K562 (cell line): ENCODE data around the gene PNMA5. TPM values are rescaled to one million over a fixed set of nuclear protein-coding genes. Genes with fewer than 3 reads are reported as not detected.

Experiments used
- BHLHE40 ChIP-seq: IDR thresholded peaks from 2 replicates; pipeline ENCODE4 v1.6.1; 2011; ENCODE audit warnings: low read length, improper control_type of control experiment
- CBFB ChIP-seq: sonication (generic); formaldehyde crosslinking; IDR thresholded peaks from 2 replicates; pipeline ENCODE4 v1.4.0; 2020; ENCODE audit warnings: mild to moderate bottlenecking, missing genetic modification reagents
- ESRRA ChIP-seq: fragments of 450-650 bp; IDR thresholded peaks from 2 replicates; pipeline ENCODE4 v1.6.1; 2014; ENCODE audit warnings: low read depth, mild to moderate bottlenecking, moderate library complexity, borderline replicate concordance
- FOXP4 ChIP-seq: sonication (generic); formaldehyde crosslinking; IDR thresholded peaks from 2 replicates; pipeline ENCODE4 v1.8.0; 2022; ENCODE audit warnings: mild to moderate bottlenecking, missing genetic modification reagents, borderline replicate concordance
- GATAD2B ChIP-seq: fragments of 450-650 bp; IDR thresholded peaks from 2 replicates; pipeline ENCODE4 v1.6.1; 2017; ENCODE audit warnings: mild to moderate bottlenecking, borderline replicate concordance
- HNRNPK ChIP-seq: fragments of 200-400 bp; formaldehyde crosslinking; IDR thresholded peaks from one replicate; pipeline ENCODE4 v1.6.1; 2018; ENCODE audit warnings: mild to moderate bottlenecking, low read depth, low read length; ENCODE audit not compliant: poor library complexity, severe bottlenecking
- MTF1 ChIP-seq: fragments of 250-450 bp; sonication (Bioruptor Pico); IDR thresholded peaks from 2 replicates; pipeline ENCODE4 v1.9.0; 2021; ENCODE audit warnings: moderate library complexity, mild to moderate bottlenecking, inconsistent platforms, borderline replicate concordance
- NCOA4 ChIP-seq: fragments of 450-650 bp; IDR thresholded peaks from 2 replicates; pipeline ENCODE4 v1.6.1; 2018; ENCODE audit warnings: mild to moderate bottlenecking; ENCODE audit not compliant: partially characterized antibody
- NFIC ChIP-seq: fragments of 450-650 bp; IDR thresholded peaks from 2 replicates; pipeline ENCODE4 v1.6.1; 2017; ENCODE audit warnings: mild to moderate bottlenecking, inconsistent platforms
- NR0B1 ChIP-seq: fragments of 450-650 bp; IDR thresholded peaks from one replicate; pipeline ENCODE4 v1.6.1; 2018; ENCODE audit warnings: mild to moderate bottlenecking, moderate library complexity; ENCODE audit not compliant: partially characterized antibody
- PHB ChIP-seq: fragments of 250-450 bp; sonication (Bioruptor Pico); IDR thresholded peaks from 2 replicates; pipeline ENCODE4 v1.5.0; 2021
- RBM15 ChIP-seq: fragments of 200-400 bp; formaldehyde crosslinking; IDR thresholded peaks from 2 replicates; pipeline ENCODE4 v1.6.1; 2018; ENCODE audit warnings: mild to moderate bottlenecking, low read length, moderate library complexity; ENCODE audit not compliant: insufficient read depth
- RBM22 ChIP-seq: fragments of 200-400 bp; formaldehyde crosslinking; IDR thresholded peaks from 2 replicates; pipeline ENCODE4 v1.6.1; 2018; ENCODE audit warnings: low read length, low read depth; ENCODE audit not compliant: poor library complexity, severe bottlenecking
- SRF ChIP-seq, 2 experiments: fragments of 250-450, 450-650 bp in 1 of 2; sonication (Bioruptor Pico) in 1 of 2; sonication (generic) in 1 of 2; formaldehyde crosslinking; IDR thresholded peaks; 2 replicates each; pipeline versions ENCODE4 v1.5.0 to v1.5.1; 2020 to 2022; ENCODE audit warnings: mild to moderate bottlenecking in 1 of 2, missing genetic modification reagents in 1 of 2
- USF1 ChIP-seq: sonication (generic); formaldehyde crosslinking; IDR thresholded peaks from 2 replicates; pipeline ENCODE4 v1.9.0; 2022; ENCODE audit warnings: mild to moderate bottlenecking, missing genetic modification reagents
- YBX1 ChIP-seq: fragments of 450-650 bp; IDR thresholded peaks from 2 replicates; pipeline ENCODE4 v1.7.1; 2016; ENCODE audit warnings: mild to moderate bottlenecking
- ZKSCAN8 ChIP-seq: fragments of 200-800 bp; sonication (Bioruptor generic); IDR thresholded peaks from 2 replicates; pipeline ENCODE4 v1.6.1; 2016; ENCODE audit warnings: missing genetic modification characterization, missing compliant biosample characterization
- ZNF311 ChIP-seq: fragments of 250-450 bp; sonication (Bioruptor Pico); IDR thresholded peaks from 2 replicates; pipeline ENCODE4 v1.4.0; 2020; ENCODE audit warnings: mild to moderate bottlenecking, moderate library complexity
- ZNF384 ChIP-seq: IDR thresholded peaks from 2 replicates; pipeline ENCODE4 v1.6.1; 2012; ENCODE audit warnings: low read depth, low read length, improper control_type of control experiment
- ZNF511 ChIP-seq: sonication (generic); formaldehyde crosslinking; IDR thresholded peaks from 2 replicates; pipeline ENCODE4 v1.8.0; 2022; ENCODE audit warnings: mild to moderate bottlenecking, missing genetic modification reagents
- ZNF639 ChIP-seq, 2 experiments: fragments of 200-800 bp in 1 of 2; sonication (Bioruptor generic) in 1 of 2; sonication (generic) in 1 of 2; formaldehyde crosslinking in 1 of 2; IDR thresholded peaks in 1 of 2; conservative IDR thresholded peaks in 1 of 2; 2 replicates each; pipeline versions ENCODE4 v1.5.0 to v1.6.1; 2016 to 2020; ENCODE audit warnings: missing compliant biosample characterization in 1 of 2, missing genetic modification characterization in 1 of 2, missing genetic modification reagents in 1 of 2
- polyA plus RNA-seq, 8 experiments: library from polyadenylated mRNA; depleted of rRNA in 4 of 8; stranded (reverse) in 5 of 8; unstranded in 3 of 8; fragments of >200 nt; fragmentation: Nextera tagmentation in 2 of 8; fragmentation: Illumina TruSeq in 1 of 8; extraction: Ambion mirVana in 2 of 8; extraction: Trizol in 1 of 8; gene quantifications; 2 replicates each; pipeline versions ENCODE4 v1.2.1 to v1.2.3, GENCODE V29; 2011 to 2014; ENCODE audit warnings: inconsistent platforms in 1 of 8, missing spikeins in 1 of 8
- total RNA-seq, 7 experiments: library from RNA; depleted of rRNA in 6 of 7; stranded (reverse); fragments of >200 nt in 6 of 7; fragmentation: Illumina TruSeq in 2 of 7; extraction: Trizol in 2 of 7; gene quantifications; 2 replicates each; pipeline versions ENCODE4 v1.2.1 to v1.2.3, GENCODE V29; 2011 to 2021; ENCODE audit warnings: low replicate concordance in 1 of 7

Gene PNMA5
- total and polyA plus RNA-seq, 9 of the 15 experiments (the other 6 are each of a cell fraction or from before 2014, with no cell fraction given), result 0.03 to 0.20 (median 0.07) TPM; not detected in 3

- TF ChIP-seq FOXP4 (CRISPR knock-in tag), result peak; percentile 34; the same call in 1 of the 2 replicates
- TF ChIP-seq RBM15, result no peak
- 0 out of 2 replicates have a peak, but pooled peaks have one; percentile 37 for TF ChIP-seq ESRRA
- TF ChIP-seq ZNF384, result no peak
- peak in 1 of 2 experiments; percentile 87; a peak in 2 of 4 replicates for TF ChIP-seq ZNF639 (CRISPR knock-in tag; conservative IDR thresholded peaks at IDR 0.05 in 1 of 2, IDR thresholded peaks at IDR 0.05 in 1 of 2)
- TF ChIP-seq YBX1, result no peak
- no peak; the same call in 1 of the 2 replicates for TF ChIP-seq ZNF511 (CRISPR knock-in tag)
- TF ChIP-seq USF1, result peak; percentile 55; the same call in 1 of the 2 replicates
- no peak for TF ChIP-seq CBFB (CRISPR knock-in tag)
- no peak for TF ChIP-seq RBM22
- peak; percentile 22; the same call in 1 of the 2 replicates for TF ChIP-seq NFIC
- no peak for TF ChIP-seq NR0B1
- no peak for TF ChIP-seq GATAD2B
- TF ChIP-seq BHLHE40, result peak; percentile 43
- 0 out of 4 replicates have a peak, but pooled peaks of 1 of the 2 experiments have one; percentile 48 for TF ChIP-seq SRF (CRISPR knock-in tag; IDR thresholded peaks at IDR 0.05)
- no peak for TF ChIP-seq MTF1 (CRISPR knock-in tag)
- TF ChIP-seq HNRNPK, result no peak
- TF ChIP-seq PHB, result no peak
- TF ChIP-seq ZKSCAN8 (CRISPR knock-in tag), result no peak
- no peak for TF ChIP-seq ZNF311 (CRISPR knock-in tag)
- TF ChIP-seq NCOA4, result no peak
Observed at GRCh38 chrX:152941328-152942076, 52.4 kb downstream of the PNMA5 start (continued).
